ENCODE data around the gene MYO5A. TPM values are rescaled to one million over a fixed set of nuclear protein-coding genes. Genes with fewer than 3 reads are reported as not detected.
"Not testable (repeated sequence)": the region's sequence is repeated elsewhere in the genome, so short reads cannot be mapped to it uniquely, and the experiment has no call there.

MYO5A gene
- total RNA-seq, 1 donor from 2014 or later, result 12.5 TPM

- DNase-seq (ENCODE audit: low spot score), result no peak
Observed at GRCh38 chr15:52463638-52464037, 65.0 kb downstream of the MYO5A start.

- no peak for DNase-seq (ENCODE audit: low spot score)
Observed at GRCh38 chr15:52462806-52463360, 65.8 kb downstream of the MYO5A start.

GRCh38 chr15:52459701-52460100 is 69.0 kb downstream of the MYO5A start:
- DNase-seq (ENCODE audit: low spot score), result not testable (repeated sequence)

GRCh38 chr15:52459265-52459664 is 69.4 kb downstream of the MYO5A start:
- DNase-seq (ENCODE audit: low spot score), result not testable (repeated sequence)

- DNase-seq (ENCODE audit: low spot score), result no peak
Observed at GRCh38 chr15:52448011-52448890, 80.4 kb downstream of the MYO5A start.

GRCh38 chr15:52445954-52446353 is 82.7 kb downstream of the MYO5A start:
- no peak for DNase-seq (ENCODE audit: low spot score)

GRCh38 chr15:52445553-52445952 is 83.1 kb downstream of the MYO5A start:
- no peak for DNase-seq (ENCODE audit: low spot score)

- DNase-seq (ENCODE audit: low spot score), result not testable (repeated sequence)
Observed at GRCh38 chr15:52443205-52443604, 85.5 kb downstream of the MYO5A start.

- no peak for DNase-seq (ENCODE audit: low spot score)
Observed at GRCh38 chr15:52441841-52442240, 86.8 kb downstream of the MYO5A start.

GRCh38 chr15:52440946-52441345 is 87.7 kb downstream of the MYO5A start:
- no peak for DNase-seq (ENCODE audit: low spot score)

GRCh38 chr15:52440414-52440813 is 88.3 kb downstream of the MYO5A start:
- no peak for DNase-seq (ENCODE audit: low spot score)

GRCh38 chr15:52439470-52439869 is 89.2 kb downstream of the MYO5A start:
- no peak for DNase-seq (ENCODE audit: low spot score)

- DNase-seq (ENCODE audit: low spot score), result not testable (repeated sequence)
Observed at GRCh38 chr15:52439042-52439441, 89.6 kb downstream of the MYO5A start.

- DNase-seq (ENCODE audit: low spot score), result no peak
Observed at GRCh38 chr15:52438047-52438446, 90.6 kb downstream of the MYO5A start.

GRCh38 chr15:52437646-52438045 is 91.0 kb downstream of the MYO5A start:
- no peak for DNase-seq (ENCODE audit: low spot score)

- DNase-seq (ENCODE audit: low spot score), result no peak
Observed at GRCh38 chr15:52436981-52437380, 91.7 kb downstream of the MYO5A start.

- DNase-seq (ENCODE audit: low spot score), result no peak
Observed at GRCh38 chr15:52434885-52435284, 93.8 kb downstream of the MYO5A start.

GRCh38 chr15:52428297-52428696 is 100.4 kb downstream of the MYO5A start:
- DNase-seq (ENCODE audit: low spot score), result no peak

- no peak for DNase-seq (ENCODE audit: low spot score)
Observed at GRCh38 chr15:52427804-52428203, 100.9 kb downstream of the MYO5A start.

GRCh38 chr15:52424856-52425431 is 103.7 kb downstream of the MYO5A start:
- no peak for DNase-seq (ENCODE audit: low spot score)

GRCh38 chr15:52423852-52424251 is 104.8 kb downstream of the MYO5A start:
- no peak for DNase-seq (ENCODE audit: low spot score)

- DNase-seq (ENCODE audit: low spot score), result no peak
Observed at GRCh38 chr15:52422001-52422400, 106.7 kb downstream of the MYO5A start.

- DNase-seq (ENCODE audit: low spot score), result no peak
Observed at GRCh38 chr15:52421029-52421428, 107.7 kb downstream of the MYO5A start.

All from mucosa of gallbladder (tissue), 1 donor.